ENCODE measurements around the gene ATP5F1C.

ATP5F1C gene

GRCh38 chr10:7853226-7853842 is 65.4 kb downstream of the ATP5F1C start:
- no peak for DNase-seq

GRCh38 chr10:7853890-7854289 is 65.9 kb downstream of the ATP5F1C start:
- no peak for DNase-seq

GRCh38 chr10:7855205-7855604 is 67.2 kb downstream of the ATP5F1C start:
- no peak for DNase-seq

GRCh38 chr10:7856678-7857077 is 68.7 kb downstream of the ATP5F1C start:
- no peak for DNase-seq

- DNase-seq = no peak
Measured at GRCh38 chr10:7857262-7857661, 69.3 kb downstream of the ATP5F1C start.
